Tibial nerve (tissue), 4 donors: Measurements from ENCODE around the gene CHI3L2. TPM values are rescaled to one million over a fixed set of nuclear protein-coding genes. Genes with fewer than 3 reads are reported as not detected.

Source experiments
- DNase-seq, 2 donors: peaks; one replicate each; pipeline ENCODE4 v3.0.0-alpha.2; 2019; ENCODE audit warnings: low spot score in 2 of 2
- H3K27ac ChIP-seq, 4 donors: fragments of 200-600 bp; sonication (generic) in 3 of 4; one replicate each; pipeline ENCODE4 v1.5.1; 2017 to 2019; ENCODE audit warnings: mild to moderate bottlenecking in 1 of 4
- H3K27me3 ChIP-seq, 2 donors: fragments of 200-600 bp; sonication (generic) in 1 of 2; one replicate each; pipeline versions ENCODE4 v1.5.1 to v1.6.0; 2017 to 2019
- H3K36me3 ChIP-seq, 3 donors: fragments of 200-600 bp; sonication (generic); one replicate each; pipeline ENCODE4 v1.5.1; 2018 to 2019
- H3K4me1 ChIP-seq, 4 donors: fragments of 200-600 bp; sonication (generic) in 3 of 4; one replicate each; pipeline ENCODE4 v1.5.1; 2017 to 2019
- H3K4me3 ChIP-seq, 4 donors: fragments of 200-600 bp; sonication (generic) in 3 of 4; one replicate each; pipeline ENCODE4 v1.5.1; 2017 to 2019; ENCODE audit warnings: mild to moderate bottlenecking in 1 of 4, moderate library complexity in 1 of 4
- H3K9me3 ChIP-seq, 4 donors: fragments of 200-600 bp; sonication (generic) in 3 of 4; one replicate each; pipeline ENCODE4 v1.5.1; 2017 to 2019
- EP300 ChIP-seq, 2 donors: sonication (generic); formaldehyde crosslinking; IDR thresholded peaks; one replicate each; pipeline ENCODE4 v1.6.1; 2017; ENCODE audit warnings: antibody characterized with exemption in 2 of 2, mild to moderate bottlenecking in 1 of 2
- POLR2A ChIP-seq, 2 donors: fragments of 450-650 bp; IDR thresholded peaks; one replicate each; pipeline ENCODE4 v1.6.1; 2017; ENCODE audit warnings: antibody characterized with exemption in 2 of 2, mild to moderate bottlenecking in 2 of 2, moderate library complexity in 2 of 2
- WGBS, 2 donors: methylation state at CpG; one replicate each; pipeline ENCODE4 v1.1.5; 2018; 5-methylcytosine and 5-hydroxymethylcytosine counted together
- total RNA-seq, 4 donors: library from RNA; depleted of rRNA; stranded (reverse); fragments of >200 nt; gene quantifications; one replicate each; pipeline ENCODE4 v1.1.0, GENCODE V29; 2016
- TF ChIP-seq, protein P1 (sequence below), 5 experiments: fragments of 200-600 bp in 3 of 5; fragments of 450-650 bp in 2 of 5; sonication (generic) in 3 of 5; IDR thresholded peaks; one replicate each; pipeline ENCODE4 v1.5.1; 2016 to 2019; ENCODE audit warnings: antibody characterized with exemption in 5 of 5, mild to moderate bottlenecking in 3 of 5, moderate library complexity in 2 of 5

CHI3L2 gene
- total RNA-seq, 4 donors from 2014 or later: 2.5 to 37.2 (median 6.1) TPM

DNA sequence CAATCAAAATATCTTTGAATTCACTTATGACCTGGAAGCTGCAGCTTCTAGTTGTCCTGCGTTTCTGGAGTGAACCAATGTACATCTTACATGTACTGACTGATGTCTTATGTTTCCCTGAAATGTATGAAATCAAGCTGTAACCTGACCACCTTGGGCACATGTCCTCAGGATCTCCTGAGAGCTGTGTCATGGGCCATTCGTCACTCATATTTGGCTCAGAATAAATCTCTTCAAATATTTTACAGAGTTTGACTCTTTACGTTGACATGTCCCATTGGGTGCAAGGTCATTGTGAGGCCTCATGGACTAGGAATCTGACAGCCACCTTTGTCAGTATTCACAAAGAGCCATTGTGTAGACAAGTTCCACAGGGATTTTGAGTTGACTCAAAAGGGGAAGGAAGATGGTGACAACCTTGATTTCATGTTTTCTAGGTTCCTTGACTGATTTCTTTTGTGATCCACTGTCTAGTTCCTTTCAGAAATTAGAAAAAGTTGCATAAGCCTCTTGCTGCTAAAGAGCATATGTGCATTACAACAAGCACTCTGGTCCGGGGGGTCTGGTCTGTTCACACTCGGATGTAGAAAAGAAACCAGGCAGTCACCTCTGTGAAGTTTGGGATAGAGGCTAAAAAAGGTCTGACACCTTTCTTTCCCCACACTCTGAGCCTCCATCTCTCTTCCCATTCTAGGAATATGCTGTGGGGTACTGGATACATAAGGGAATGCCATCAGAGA lies 10.7 kb downstream of the CHI3L2 start:
- no peaks in the 10 kb centered on the region for H3K27me3 ChIP-seq
- H3K4me3 ChIP-seq: no peak overlapping the region
- DNase-seq: no peak
- H3K27ac ChIP-seq: no peak overlapping the region
- H3K36me3 ChIP-seq: no peaks in the 10 kb centered on the region
- 71 to 74% methylated on average over 5 of the region's 5 CpGs for WGBS, 2 donors
- TF ChIP-seq EP300 (IDR thresholded peaks at IDR 0.05) (no peak), POLR2A (IDR thresholded peaks at IDR 0.05) (no peak)
- TF ChIP-seq, protein P1, sequence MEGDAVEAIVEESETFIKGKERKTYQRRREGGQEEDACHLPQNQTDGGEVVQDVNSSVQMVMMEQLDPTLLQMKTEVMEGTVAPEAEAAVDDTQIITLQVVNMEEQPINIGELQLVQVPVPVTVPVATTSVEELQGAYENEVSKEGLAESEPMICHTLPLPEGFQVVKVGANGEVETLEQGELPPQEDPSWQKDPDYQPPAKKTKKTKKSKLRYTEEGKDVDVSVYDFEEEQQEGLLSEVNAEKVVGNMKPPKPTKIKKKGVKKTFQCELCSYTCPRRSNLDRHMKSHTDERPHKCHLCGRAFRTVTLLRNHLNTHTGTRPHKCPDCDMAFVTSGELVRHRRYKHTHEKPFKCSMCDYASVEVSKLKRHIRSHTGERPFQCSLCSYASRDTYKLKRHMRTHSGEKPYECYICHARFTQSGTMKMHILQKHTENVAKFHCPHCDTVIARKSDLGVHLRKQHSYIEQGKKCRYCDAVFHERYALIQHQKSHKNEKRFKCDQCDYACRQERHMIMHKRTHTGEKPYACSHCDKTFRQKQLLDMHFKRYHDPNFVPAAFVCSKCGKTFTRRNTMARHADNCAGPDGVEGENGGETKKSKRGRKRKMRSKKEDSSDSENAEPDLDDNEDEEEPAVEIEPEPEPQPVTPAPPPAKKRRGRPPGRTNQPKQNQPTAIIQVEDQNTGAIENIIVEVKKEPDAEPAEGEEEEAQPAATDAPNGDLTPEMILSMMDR (IDR thresholded peaks at IDR 0.05): no peak
- no peaks in the 10 kb centered on the region for H3K4me1 ChIP-seq
- H3K9me3 ChIP-seq: no peaks in the 10 kb centered on the region

DNA sequence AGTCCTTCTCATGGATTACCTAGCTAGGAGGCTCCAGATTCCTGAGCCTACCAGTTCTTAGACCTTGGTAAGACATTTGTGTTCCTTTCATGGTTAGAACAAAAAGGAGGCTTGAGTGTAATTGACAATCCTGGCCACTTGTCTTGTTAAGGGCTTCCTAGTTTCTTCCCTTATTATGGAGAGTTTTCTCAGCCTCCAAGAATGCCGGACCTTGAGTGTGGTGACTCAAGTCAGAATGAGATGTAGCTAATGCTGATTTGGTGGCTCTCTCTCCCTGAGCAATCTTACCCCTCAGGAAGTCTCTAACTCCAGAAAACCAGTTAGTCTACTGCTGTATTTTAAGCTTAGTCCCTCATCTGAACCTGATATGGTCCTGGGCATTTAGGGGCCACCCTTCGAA lies 14.3 kb downstream of the CHI3L2 start:
- Histone ChIP-seq H3K27ac (no peak overlapping the region), H3K9me3 (no peaks in the 10 kb centered on the region), H3K27me3 (no peaks in the 10 kb centered on the region), H3K36me3 (no peaks in the 10 kb centered on the region), H3K4me1 (no peaks in the 10 kb centered on the region), H3K4me3 (no peak overlapping the region)
- 72 to 91% methylated on average over 2 of the region's 2 CpGs for WGBS, 2 donors
- no peak for DNase-seq
- TF ChIP-seq EP300 (IDR thresholded peaks at IDR 0.05): no peak
- TF ChIP-seq, protein P1 (IDR thresholded peaks at IDR 0.05): no peak
- no peak for TF ChIP-seq POLR2A (IDR thresholded peaks at IDR 0.05)

DNA sequence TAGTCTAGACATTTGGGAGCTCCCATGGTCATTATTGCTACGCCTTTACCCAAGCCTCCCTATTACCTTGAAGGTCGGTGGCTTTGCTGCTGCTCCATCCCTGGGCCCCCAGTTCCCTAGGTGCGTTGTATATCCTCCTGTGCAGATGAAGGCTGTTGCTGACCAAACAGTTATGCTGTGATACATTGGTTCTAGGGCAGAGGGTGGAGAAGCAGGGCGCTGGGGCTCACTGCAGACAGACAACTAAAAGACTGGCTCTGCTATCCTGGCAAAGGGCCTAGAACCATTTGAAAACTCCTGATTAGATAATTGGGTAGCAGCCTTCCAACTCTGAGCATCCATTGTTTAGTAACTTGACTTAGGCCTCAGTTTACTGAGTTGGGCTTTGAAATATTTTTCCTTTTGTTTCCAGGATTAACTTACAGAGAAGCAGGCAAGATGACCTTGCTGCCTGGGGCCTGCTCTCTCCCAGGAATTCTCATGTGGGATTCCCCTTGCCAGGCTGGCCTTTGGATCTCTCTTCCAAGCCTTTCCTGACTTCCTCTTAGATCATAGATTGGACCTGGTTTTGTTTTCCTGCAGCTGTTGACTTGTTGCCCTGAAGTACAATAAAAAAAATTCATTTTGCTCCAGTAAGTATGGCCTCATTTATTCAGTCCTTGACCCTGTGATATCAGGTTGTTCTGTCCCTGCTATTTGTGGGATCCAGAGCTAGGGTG lies 15.5 kb downstream of the CHI3L2 start:
- no peak for DNase-seq
- Histone ChIP-seq H3K4me3 (no peak overlapping the region), H3K9me3 (no peaks in the 10 kb centered on the region), H3K27me3 (no peaks in the 10 kb centered on the region), H3K4me1 (no peaks in the 10 kb centered on the region), H3K36me3 (no peaks in the 10 kb centered on the region), H3K27ac (no peak overlapping the region)
- 35 to 41% methylated on average over 4 of the region's 4 CpGs for WGBS, 2 donors
- TF ChIP-seq EP300 (IDR thresholded peaks at IDR 0.05) (no peak), POLR2A (IDR thresholded peaks at IDR 0.05) (no peak)
- TF ChIP-seq, protein P1 (IDR thresholded peaks at IDR 0.05): no peak

DNA sequence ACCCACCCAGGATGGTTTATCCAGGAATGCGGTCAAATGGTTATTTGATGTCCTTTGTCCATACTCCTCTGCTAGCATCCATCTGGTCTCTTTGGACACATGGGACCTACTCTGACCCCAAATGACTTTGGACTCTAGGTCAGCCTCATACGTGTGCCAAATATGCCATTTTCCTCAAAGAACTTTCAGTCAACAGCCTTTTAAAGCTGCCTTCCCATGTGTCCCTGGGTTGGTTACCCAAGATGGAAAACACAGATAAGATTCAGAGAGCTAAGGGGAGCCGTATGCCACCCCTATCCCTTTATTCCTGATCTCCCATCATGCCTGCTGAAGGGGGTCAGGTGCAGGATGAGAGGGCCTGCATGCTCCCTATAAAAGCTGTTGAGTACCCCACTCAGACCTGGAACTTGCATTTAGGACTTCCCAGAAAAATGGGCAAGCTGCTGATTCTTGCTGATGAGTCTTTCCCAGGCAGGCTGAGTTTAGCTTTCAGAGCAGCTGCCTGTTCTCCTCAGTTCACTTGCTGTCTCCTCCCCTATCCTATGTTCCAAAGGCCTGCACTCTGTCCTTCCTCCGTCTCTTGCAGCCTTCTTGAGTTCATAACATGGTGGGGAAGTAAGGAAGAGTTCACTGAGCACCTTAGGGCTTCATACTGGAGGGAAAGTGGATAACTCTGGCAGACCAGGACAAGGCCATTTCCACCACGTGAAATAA lies 19.8 kb downstream of the CHI3L2 start:
- no peak for DNase-seq
- Histone ChIP-seq H3K27ac (no peak overlapping the region), H3K9me3 (no peaks in the 10 kb centered on the region), H3K27me3 (no peaks in the 10 kb centered on the region), H3K4me3 (no peak overlapping the region), H3K4me1 (no peaks in the 10 kb centered on the region), H3K36me3 (no peaks in the 10 kb centered on the region)
- TF ChIP-seq POLR2A (IDR thresholded peaks at IDR 0.05) (no peak), EP300 (IDR thresholded peaks at IDR 0.05) (no peak)
- TF ChIP-seq, protein P1 (IDR thresholded peaks at IDR 0.05): no peak
- WGBS, 2 donors: 76 to 78% methylated on average over 5 of the region's 5 CpGs

DNA sequence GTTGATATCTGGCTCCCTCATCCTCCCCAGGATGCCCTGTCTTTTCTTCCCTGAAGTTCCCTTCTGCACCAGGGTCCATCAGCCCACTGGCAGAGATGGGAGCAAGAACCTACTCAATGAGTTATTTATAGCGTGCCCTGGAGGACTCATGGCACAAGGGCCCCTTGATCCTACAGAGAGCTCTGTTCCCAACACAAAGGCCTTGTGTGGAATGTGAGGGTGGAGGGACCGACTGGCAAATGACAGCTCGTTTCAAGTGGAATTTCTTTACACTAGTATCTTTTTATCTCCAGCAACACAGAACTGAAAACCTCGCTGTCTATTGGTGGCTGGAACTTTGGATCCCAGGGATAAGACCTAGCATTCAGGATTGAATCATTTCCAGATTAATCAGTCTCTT lies 22.4 kb downstream of the CHI3L2 start:
- TF ChIP-seq, protein P1 (IDR thresholded peaks at IDR 0.05): no peak
- TF ChIP-seq POLR2A (IDR thresholded peaks at IDR 0.05) (no peak), EP300 (IDR thresholded peaks at IDR 0.05) (no peak)
- Histone ChIP-seq H3K9me3 (no peaks in the 10 kb centered on the region), H3K36me3 (no peaks in the 10 kb centered on the region), H3K27me3 (no peaks in the 10 kb centered on the region), H3K4me3 (no peak overlapping the region), H3K27ac (no peak overlapping the region), H3K4me1 (no peaks in the 10 kb centered on the region)
- DNase-seq: no peak
- WGBS, 2 donors: 35 to 52% methylated on average over 4 of the region's 4 CpGs
